T-helper 22 cell (primary cell): ENCODE measurements around the gene LRRC75A.
"Not testable (repeated sequence)": the region's sequence is repeated elsewhere in the genome, so short reads cannot be mapped to it uniquely, and the experiment has no call there.

Source experiments
- DNase-seq: peaks from one replicate; pipeline ENCODE4 v3.0.0-alpha.2; 2020; ENCODE audit warnings: low read depth

The LRRC75A gene

GRCh38 chr17:16398270-16399267 is 93.4 kb downstream of the LRRC75A start:
- DNase-seq: no peak

- not testable (repeated sequence) for DNase-seq
Observed at GRCh38 chr17:16396693-16397092, 95.3 kb downstream of the LRRC75A start.

DNA sequence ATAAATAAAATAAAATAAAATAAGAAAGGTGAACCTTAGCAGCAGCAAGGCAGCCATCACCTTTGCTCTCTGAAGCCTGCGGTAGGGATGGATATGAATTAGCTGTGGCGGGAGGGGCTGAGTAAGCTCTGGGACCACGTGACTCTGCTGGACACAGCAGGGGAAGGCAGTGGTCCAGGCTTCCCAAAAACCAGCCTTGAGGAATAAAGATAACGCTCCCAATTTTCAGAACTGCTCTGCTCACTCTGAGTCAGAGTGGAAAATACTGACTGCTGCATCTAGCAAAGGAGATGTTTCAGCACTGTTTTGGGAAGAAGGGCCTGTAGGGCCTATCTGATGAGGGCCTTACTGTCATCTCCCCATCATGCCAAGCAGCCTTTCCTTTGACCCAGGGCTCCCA is 96.1 kb downstream of the LRRC75A start:
- DNase-seq: not testable (repeated sequence)

- DNase-seq: not testable (repeated sequence)
Observed at GRCh38 chr17:16392491-16392890, 99.5 kb downstream of the LRRC75A start.
